Measurements from ENCODE around the gene MC2R.

MC2R gene

GRCh38 chr18:13915391-13915790 is at the start of gene MC2R:
Gene MC2R, minus strand, starts transcription at chr18:13915536. Its CDS starts 30,018 bp downstream, at chr18:13885518.
- DNase-seq (ENCODE audit: low read depth), result no peak

- DNase-seq (ENCODE audit: low read depth), result no peak
These were observed 30.5 kb upstream of the MC2R start for GRCh38 chr18:13945811-13946210.

GRCh38 chr18:13943338-13943737 is 28.0 kb upstream of the MC2R start:
- DNase-seq (ENCODE audit: low read depth), result no peak

GRCh38 chr18:13940326-13940725 is 25.0 kb upstream of the MC2R start:
- DNase-seq (ENCODE audit: low read depth), result no peak

- DNase-seq (ENCODE audit: low read depth), result no peak
These were observed 19.3 kb upstream of the MC2R start for GRCh38 chr18:13934676-13935075.

GRCh38 chr18:13934058-13934457 is 18.7 kb upstream of the MC2R start:
- DNase-seq (ENCODE audit: low read depth), result no peak

DNA sequence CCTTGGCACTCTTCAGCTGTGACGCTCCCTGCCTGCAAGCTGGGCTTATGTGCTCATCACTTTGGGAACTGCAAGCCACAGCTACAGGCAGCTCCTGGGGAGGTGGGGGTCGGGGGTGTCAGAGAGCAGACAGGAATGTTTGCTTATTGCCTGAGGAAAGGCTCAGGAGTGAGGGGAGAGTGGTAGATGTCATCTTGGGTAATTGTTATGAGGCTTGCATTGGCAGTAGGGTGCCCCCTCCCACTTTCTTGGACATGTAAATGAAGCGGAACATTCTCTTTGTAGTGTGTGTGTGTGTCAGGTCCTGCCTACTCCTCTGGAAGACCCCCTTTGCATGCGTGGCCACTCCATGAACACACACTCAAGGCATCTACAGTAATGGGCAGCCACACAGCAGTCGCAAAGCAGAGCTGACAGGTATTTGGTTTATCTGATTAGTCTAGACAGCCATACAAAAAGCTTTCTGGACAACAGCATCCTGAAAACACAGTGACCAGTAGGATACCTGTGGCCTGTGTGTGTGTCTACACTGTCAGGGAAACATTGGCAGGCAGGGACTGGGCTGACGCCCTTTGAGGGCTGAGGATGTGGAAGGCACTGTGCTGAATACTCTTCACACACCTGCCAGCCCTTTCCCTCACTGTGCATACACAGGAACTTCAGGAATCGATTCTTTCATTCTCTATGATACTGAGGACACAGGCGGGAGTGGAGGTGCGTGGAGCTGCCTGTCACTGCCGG is 17.1 kb upstream of the MC2R start:
- no peak for DNase-seq (ENCODE audit: low read depth)

- DNase-seq (ENCODE audit: low read depth), result no peak
These were observed 15.6 kb upstream of the MC2R start for GRCh38 chr18:13930964-13931363.

- DNase-seq (ENCODE audit: low read depth), result no peak
These were observed 7.9 kb upstream of the MC2R start for GRCh38 chr18:13923221-13923620.

GRCh38 chr18:13918898-13919297 is 3.6 kb upstream of the MC2R start:
- no peak for DNase-seq (ENCODE audit: low read depth)

- no peak for DNase-seq (ENCODE audit: low read depth)
These were observed 2.1 kb upstream of the MC2R start for GRCh38 chr18:13917401-13917800.

GRCh38 chr18:13916559-13916958 is 1.2 kb upstream of the MC2R start:
- DNase-seq (ENCODE audit: low read depth), result no peak

- DNase-seq (ENCODE audit: low read depth), result no peak
These were observed 677 bp upstream of the MC2R start for GRCh38 chr18:13915995-13916431.

GRCh38 chr18:13914756-13915155 is 580 bp downstream of the MC2R start:
- DNase-seq (ENCODE audit: low read depth), result no peak

DNA sequence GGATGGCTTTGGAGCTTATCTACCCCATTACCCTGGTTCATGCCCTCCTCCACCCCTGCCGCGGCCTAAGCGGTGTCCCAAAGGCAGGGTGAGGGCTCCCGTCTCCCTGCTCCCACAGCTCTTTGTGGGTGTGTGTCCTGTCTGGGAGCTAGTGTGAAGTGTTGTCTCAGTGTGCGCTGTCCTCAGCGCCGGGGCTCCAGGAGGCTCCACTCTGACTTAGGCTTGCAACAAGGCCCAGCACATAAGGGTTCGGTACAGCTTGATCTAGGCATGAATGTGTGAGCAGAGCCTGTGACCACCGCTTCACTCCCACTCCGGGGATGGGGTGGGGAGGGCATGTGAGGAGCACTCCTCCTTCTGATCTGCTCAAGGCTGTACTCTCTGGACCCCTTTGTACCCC is 1.2 kb downstream of the MC2R start:
- DNase-seq (ENCODE audit: low read depth), result no peak

- no peak for DNase-seq (ENCODE audit: low read depth)
These were observed 2.1 kb downstream of the MC2R start for GRCh38 chr18:13913205-13913604.

DNA sequence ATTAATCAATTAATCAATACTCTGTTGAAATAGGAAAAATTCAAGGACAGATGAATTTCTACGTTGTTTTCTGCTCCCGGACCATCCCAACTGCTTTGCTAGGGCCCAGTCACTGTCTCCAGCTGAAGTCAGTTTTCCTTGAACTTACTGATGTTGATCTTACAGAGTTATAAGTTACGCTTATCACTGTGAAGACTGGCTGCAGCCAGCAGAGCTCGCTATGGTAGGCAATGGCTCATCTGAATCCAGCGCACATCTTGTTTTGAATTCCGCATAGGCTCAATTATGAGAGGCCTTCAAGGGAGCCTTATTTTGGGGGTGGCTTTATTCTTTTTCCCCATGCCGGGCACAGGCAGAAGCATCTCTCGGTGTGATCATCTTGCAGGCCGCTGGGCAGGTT is 2.7 kb downstream of the MC2R start:
- no peak for DNase-seq (ENCODE audit: low read depth)

DNA sequence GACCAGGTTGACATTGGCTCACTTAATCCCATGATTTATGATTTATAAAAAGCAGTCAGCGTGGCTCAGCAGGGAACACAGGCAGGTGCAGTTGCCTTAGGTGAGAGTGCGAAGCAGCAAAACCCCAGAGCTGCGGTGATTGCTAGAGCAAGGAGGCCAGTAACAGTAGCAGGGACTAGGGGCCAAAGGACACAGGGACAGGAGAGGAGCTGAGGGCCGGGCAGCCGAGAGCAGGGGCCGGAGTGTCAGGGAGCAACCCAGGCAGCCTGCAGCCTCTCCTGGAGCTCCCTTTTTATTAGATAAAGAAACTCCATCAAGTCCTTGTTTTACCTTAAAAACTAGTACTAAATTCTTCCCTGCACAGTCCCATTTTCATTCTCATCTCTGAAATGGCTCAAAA is 4.3 kb downstream of the MC2R start:
- DNase-seq (ENCODE audit: low read depth), result no peak

- DNase-seq (ENCODE audit: low read depth), result no peak
These were observed 4.8 kb downstream of the MC2R start for GRCh38 chr18:13910501-13910900.

GRCh38 chr18:13909141-13909940 is 6.0 kb downstream of the MC2R start:
- DNase-seq (ENCODE audit: low read depth), result no peak

GRCh38 chr18:13900633-13901032 is 14.7 kb downstream of the MC2R start:
- DNase-seq (ENCODE audit: low read depth), result no peak

- no peak for DNase-seq (ENCODE audit: low read depth)
These were observed 19.8 kb downstream of the MC2R start for GRCh38 chr18:13895505-13896033.

DNA sequence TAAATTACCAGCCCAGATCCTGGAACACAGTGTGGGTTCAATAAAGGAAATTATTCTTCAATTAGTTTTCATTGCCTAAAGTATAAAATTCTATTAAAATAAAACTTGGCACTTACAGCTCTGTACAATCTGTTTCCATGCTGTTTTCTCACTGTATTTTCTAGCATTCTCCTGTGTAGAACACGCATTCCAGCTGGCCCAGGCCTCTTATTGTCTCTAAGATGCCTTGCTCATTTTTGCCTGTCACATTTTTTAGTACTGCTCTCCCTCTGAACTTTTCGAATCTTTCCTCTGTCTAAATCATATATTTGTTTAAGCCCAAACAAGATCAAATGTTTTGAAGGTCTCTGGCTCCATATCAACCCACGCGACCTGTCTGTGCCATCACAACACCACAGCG is 20.8 kb downstream of the MC2R start:
- no peak for DNase-seq (ENCODE audit: low read depth)
